ENCODE results near the gene MAP4K4. TPM values are rescaled to one million over a fixed set of nuclear protein-coding genes. Genes with fewer than 3 reads are reported as not detected.
A peak's percentile ranks its signal among the peaks of the same experiment; 100 is the strongest.

The MAP4K4 gene
- total RNA-seq, 1 experiment from 2014 or later: 132 TPM

DNA sequence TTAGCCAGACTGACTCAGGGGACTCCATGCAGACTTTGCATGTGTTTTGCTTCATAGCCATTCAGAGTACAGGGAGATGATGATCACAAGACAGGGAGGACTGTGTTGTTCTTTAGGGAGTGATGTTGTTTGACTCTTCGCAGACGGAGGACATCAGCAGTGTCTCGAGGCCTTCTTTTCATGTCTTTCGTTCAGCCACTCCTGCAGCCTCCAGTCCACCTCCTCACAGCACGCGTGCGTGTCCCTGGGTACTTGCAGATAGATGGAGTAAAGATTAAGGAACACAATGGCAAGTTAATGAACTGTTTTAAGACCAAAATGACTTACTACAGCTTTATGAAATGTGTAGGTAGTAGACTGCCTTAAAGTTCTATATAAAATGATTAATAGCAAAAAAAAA, 114.7 kb downstream of the MAP4K4 start:
- Histone ChIP-seq H3K14ac (ENCODE audit: insufficient read depth, low read length) (no peak overlapping the region), H3K9ac (ENCODE audit: extremely low read depth, insufficient read length, low read length) (no peak overlapping the region), H4K5ac (ENCODE audit: insufficient read length, low read depth, low read length) (no peak overlapping the region), H2BK15ac (ENCODE audit: low read depth, low read length) (no peak overlapping the region), H3K4me2 (ENCODE audit: insufficient read depth, insufficient read length, low read length) (no peak overlapping the region), H2BK5ac (ENCODE audit: insufficient read length, low read length) (no peak overlapping the region), H3T11ph (ENCODE audit: low read length) (no peak overlapping the region), H3K4me1 (ENCODE audit: insufficient read depth, low read length) (peaks cover 11% of the 10 kb centered on the region), H3K27ac (ENCODE audit: insufficient read length, low read depth, low read length) (no peak overlapping the region), H3K27me3 (ENCODE audit: insufficient read depth, low read length) (no peaks in the 10 kb centered on the region), H3K4ac (ENCODE audit: low read depth, low read length) (no peak overlapping the region), H3K23me2 (ENCODE audit: insufficient read length, low read depth, low read length, poor library complexity, severe bottlenecking) (no peaks in the 10 kb centered on the region), H3K9me3 (ENCODE audit: control insufficient read depth, low read depth, low read length) (no peaks in the 10 kb centered on the region), H3K18ac (ENCODE audit: insufficient read length, low read depth, low read length) (no peak overlapping the region), H2AFZ (ENCODE audit: low read length) (no peak overlapping the region), H3K56ac (ENCODE audit: insufficient read length, low read depth, low read length) (no peak overlapping the region), H2BK120ac (ENCODE audit: low read depth, low read length, poor library complexity, severe bottlenecking) (no peak overlapping the region), H3K79me1 (ENCODE audit: insufficient read depth, low read depth, low read length, poor library complexity, severe bottlenecking) (no peaks in the 10 kb centered on the region), H4K8ac (replicated peaks; ENCODE audit: insufficient read length, low read depth, low read length) (no peak overlapping the region), H3K23ac (ENCODE audit: insufficient read length, low read depth, low read length) (no peak overlapping the region), H2BK20ac (ENCODE audit: low read depth, low read length, poor library complexity, severe bottlenecking) (no peak overlapping the region), H4K20me1 (ENCODE audit: control insufficient read depth, insufficient read depth, insufficient read length) (no peaks in the 10 kb centered on the region), H2BK12ac (ENCODE audit: insufficient read length, low read depth, low read length) (no peak overlapping the region), H2AK5ac (ENCODE audit: insufficient read length, low read length) (no peak overlapping the region), H4K91ac (ENCODE audit: insufficient read length, low read depth, low read length) (no peak overlapping the region), H3K79me2 (ENCODE audit: insufficient read depth, low read length) (peaks cover 17% of the 10 kb centered on the region; the same call in 1 of the 2 replicates)
- no peaks in the 10 kb centered on the region; a peak in 1 of 5 replicates for H3K9me3 Mint-ChIP-seq
- peak overlapping the region in 1 of 3 experiments; percentile 74; a peak in 3 of 7 replicates for H3K27ac Mint-ChIP-seq
- TF ChIP-seq, protein P1, sequence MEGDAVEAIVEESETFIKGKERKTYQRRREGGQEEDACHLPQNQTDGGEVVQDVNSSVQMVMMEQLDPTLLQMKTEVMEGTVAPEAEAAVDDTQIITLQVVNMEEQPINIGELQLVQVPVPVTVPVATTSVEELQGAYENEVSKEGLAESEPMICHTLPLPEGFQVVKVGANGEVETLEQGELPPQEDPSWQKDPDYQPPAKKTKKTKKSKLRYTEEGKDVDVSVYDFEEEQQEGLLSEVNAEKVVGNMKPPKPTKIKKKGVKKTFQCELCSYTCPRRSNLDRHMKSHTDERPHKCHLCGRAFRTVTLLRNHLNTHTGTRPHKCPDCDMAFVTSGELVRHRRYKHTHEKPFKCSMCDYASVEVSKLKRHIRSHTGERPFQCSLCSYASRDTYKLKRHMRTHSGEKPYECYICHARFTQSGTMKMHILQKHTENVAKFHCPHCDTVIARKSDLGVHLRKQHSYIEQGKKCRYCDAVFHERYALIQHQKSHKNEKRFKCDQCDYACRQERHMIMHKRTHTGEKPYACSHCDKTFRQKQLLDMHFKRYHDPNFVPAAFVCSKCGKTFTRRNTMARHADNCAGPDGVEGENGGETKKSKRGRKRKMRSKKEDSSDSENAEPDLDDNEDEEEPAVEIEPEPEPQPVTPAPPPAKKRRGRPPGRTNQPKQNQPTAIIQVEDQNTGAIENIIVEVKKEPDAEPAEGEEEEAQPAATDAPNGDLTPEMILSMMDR (conservative IDR thresholded peaks at IDR 0.05): no peak
- peaks cover 55 to 61% of the 10 kb centered on the region in 2 experiments for H3K4me1 Mint-ChIP-seq
- no peak overlapping the region for H3K4me3 Mint-ChIP-seq
- no peaks in the 10 kb centered on the region; the same call in 1 of the 2 replicates for H3K27me3 Mint-ChIP-seq (ENCODE audit: low read depth)
- WGBS (ENCODE audit: extremely low coverage, insufficient read length, low lambda C conversion rate): no CpG with 5 or more reads among the region's 7 CpGs
- H3K36me3 Mint-ChIP-seq (ENCODE audit: insufficient read depth in 1 of 3, low read depth in 3 of 3): peaks cover 0 to 7% (median 2%) of the 10 kb centered on the region in 3 experiments; a peak in 3 of 7 replicates
- DNase-seq: no peak

All from H9 (cell line).